Astrocyte (in vitro differentiated cells and primary cell): ENCODE results near the gene ZNF839. TPM values are rescaled to one million over a fixed set of nuclear protein-coding genes. Genes with fewer than 3 reads are reported as not detected.
A peak's percentile ranks its signal among the peaks of the same experiment; 100 is the strongest.

Source experiments
- DNase-seq: peaks from one replicate; pipeline ENCODE4 v3.0.0-alpha.2; 2010; ENCODE audit warnings: low read depth
- FAIRE-seq: peaks from 2 replicates; lab custom pipeline; 2011; peaks lifted over from hg19 to GRCh38; lab: Jason Lieb, UNC
- H2AFZ ChIP-seq: 2 replicates; pipeline ENCODE4 v1.6.0; 2012; ENCODE audit warnings: low read depth, low read length, inconsistent platforms
- H3K27ac ChIP-seq: 2 replicates; pipeline ENCODE4 v1.5.1; 2011; ENCODE audit warnings: low read depth, low read length, inconsistent platforms
- H3K27me3 ChIP-seq: 2 replicates; pipeline ENCODE4 v1.6.0; 2011; ENCODE audit warnings: low read length, inconsistent platforms; ENCODE audit not compliant: insufficient read depth
- H3K36me3 ChIP-seq: 2 replicates; pipeline ENCODE4 v1.5.1; 2011; ENCODE audit warnings: low read length, inconsistent platforms; ENCODE audit not compliant: insufficient read depth
- H3K4me1 ChIP-seq: 2 replicates; pipeline ENCODE4 v1.5.1; 2011; ENCODE audit warnings: low read length, inconsistent platforms; ENCODE audit not compliant: insufficient read depth
- H3K4me2 ChIP-seq: 2 replicates; pipeline ENCODE4 v1.6.0; 2012; ENCODE audit warnings: low read length, inconsistent platforms
- H3K4me3 ChIP-seq: 2 replicates; pipeline ENCODE4 v1.5.1; 2011; ENCODE audit warnings: low read depth, mild to moderate bottlenecking, low read length, inconsistent platforms; ENCODE audit not compliant: insufficient read depth
- H3K79me2 ChIP-seq: 2 replicates; pipeline ENCODE4 v1.6.0; 2012; ENCODE audit warnings: mild to moderate bottlenecking, low read length, inconsistent platforms; ENCODE audit not compliant: insufficient read depth
- H3K9ac ChIP-seq: 2 replicates; pipeline ENCODE4 v1.6.0; 2012; ENCODE audit warnings: mild to moderate bottlenecking, low read length, inconsistent platforms
- H3K9me3 ChIP-seq: 2 replicates; pipeline ENCODE4 v1.5.1; 2012; ENCODE audit warnings: low read depth, mild to moderate bottlenecking, low read length, inconsistent platforms; ENCODE audit not compliant: insufficient read depth
- H4K20me1 ChIP-seq: 2 replicates; pipeline ENCODE4 v1.6.0; 2012; ENCODE audit warnings: low read length, inconsistent platforms; ENCODE audit not compliant: insufficient read depth
- H3K27ac Mint-ChIP-seq: one replicate; pipeline ENCODE4 v1.8.0; 2021; ENCODE audit warnings: mild to moderate bottlenecking, mixed read lengths; ENCODE audit not compliant: unreplicated experiment
- H3K27me3 Mint-ChIP-seq: one replicate; pipeline ENCODE4 v1.8.0; 2021; ENCODE audit warnings: low read depth, mixed read lengths; ENCODE audit not compliant: unreplicated experiment
- H3K36me3 Mint-ChIP-seq: one replicate; pipeline ENCODE4 v1.8.0; 2021; ENCODE audit warnings: low read depth, mixed read lengths; ENCODE audit not compliant: unreplicated experiment
- H3K4me1 Mint-ChIP-seq: one replicate; pipeline ENCODE4 v1.8.0; 2021; ENCODE audit warnings: low read depth, mixed read lengths; ENCODE audit not compliant: unreplicated experiment
- H3K4me3 Mint-ChIP-seq: one replicate; pipeline ENCODE4 v1.8.0; 2021; ENCODE audit warnings: mild to moderate bottlenecking, moderate library complexity, mixed read lengths; ENCODE audit not compliant: unreplicated experiment
- H3K9me3 Mint-ChIP-seq: one replicate; pipeline ENCODE4 v1.8.0; 2021; ENCODE audit warnings: mild to moderate bottlenecking, mixed read lengths; ENCODE audit not compliant: unreplicated experiment
- CTCF ChIP-seq: IDR thresholded peaks from 2 replicates; pipeline ENCODE4 v1.5.1; 2011; ENCODE audit warnings: low read depth, mild to moderate bottlenecking, inconsistent platforms, low read length, moderate library complexity; ENCODE audit not compliant: insufficient read depth
- EZH2 ChIP-seq: IDR thresholded peaks from 2 replicates; pipeline ENCODE4 v1.6.1; 2012; ENCODE audit warnings: mild to moderate bottlenecking, low read length, inconsistent platforms; ENCODE audit not compliant: insufficient read depth
- total RNA-seq: library from RNA; stranded (reverse); gene quantifications from 2 replicates; pipeline ENCODE4 v1.2.1, GENCODE V29; 2021

ZNF839 gene
- total RNA-seq, 1 donor from 2014 or later = 8.0 TPM

GRCh38 chr14:102316743-102317563 is 2.6 kb upstream of the ZNF839 start:
- no peak for FAIRE-seq
- TF ChIP-seq CTCF = peak; percentile 50
- no peak for TF ChIP-seq EZH2
- H3K27me3 ChIP-seq = no peaks in the 10 kb centered on the region

GRCh38 chr14:102317564-102318248 is 1.8 kb upstream of the ZNF839 start:
- TF ChIP-seq EZH2 (no peak), CTCF (no peak)
- Mint-ChIP-seq H3K4me1 (peaks cover 9% of the 10 kb centered on the region), H3K27ac (peak overlapping the region; percentile 96), H3K9me3 (no peaks in the 10 kb centered on the region), H3K4me3 (peak overlapping the region; percentile 91), H3K36me3 (peaks cover under 1% of the 10 kb centered on the region), H3K27me3 (peaks cover 6% of the 10 kb centered on the region)
- H3K27me3 ChIP-seq = no peaks in the 10 kb centered on the region
- peak overlapping the region; percentile 80 for H3K4me2 ChIP-seq
- H3K4me1 ChIP-seq = peaks cover 50% of the 10 kb centered on the region
- H3K4me3 ChIP-seq = peak overlapping the region; percentile 64
- peaks cover 16% of the 10 kb centered on the region for H3K79me2 ChIP-seq
- DNase-seq (no peak), FAIRE-seq (no peak)
- peak overlapping the region; percentile 34 for H3K27ac ChIP-seq
- H2AFZ ChIP-seq = peak overlapping the region; percentile 81
- peak overlapping the region; percentile 68 for H3K9ac ChIP-seq
- H3K9me3 ChIP-seq = no peaks in the 10 kb centered on the region
- no peaks in the 10 kb centered on the region for H3K36me3 ChIP-seq
- no peaks in the 10 kb centered on the region for H4K20me1 ChIP-seq

More at GRCh38 chr14:102316743-102317563, 2.6 kb upstream of the ZNF839 start:
- H3K4me2 ChIP-seq = peak overlapping the region; percentile 80
- Mint-ChIP-seq H3K27me3 (peaks cover 6% of the 10 kb centered on the region), H3K4me3 (peak overlapping the region; percentile 88), H3K4me1 (peaks cover 9% of the 10 kb centered on the region), H3K9me3 (no peaks in the 10 kb centered on the region), H3K27ac (peak overlapping the region; percentile 96), H3K36me3 (no peaks in the 10 kb centered on the region)
- no peaks in the 10 kb centered on the region for H3K36me3 ChIP-seq
- H4K20me1 ChIP-seq = no peaks in the 10 kb centered on the region
- H3K9me3 ChIP-seq = no peaks in the 10 kb centered on the region
- peak overlapping the region; percentile 64 for H3K4me3 ChIP-seq
- H2AFZ ChIP-seq = peak overlapping the region; percentile 81
- peak; percentile 83 for DNase-seq
- peaks cover 50% of the 10 kb centered on the region for H3K4me1 ChIP-seq
- peak overlapping the region; percentile 78 for H3K27ac ChIP-seq
- H3K79me2 ChIP-seq = peaks cover 16% of the 10 kb centered on the region
- H3K9ac ChIP-seq = peak overlapping the region; percentile 71
